Measurements from ENCODE around the gene HCN2.
"Not testable (repeated sequence)": the region's sequence is repeated elsewhere in the genome, so short reads cannot be mapped to it uniquely, and the experiment has no call there.

The HCN2 gene

GRCh38 chr19:620166-620862, 30.6 kb downstream of the HCN2 start:
- DNase-seq (ENCODE audit: low read depth) = no peak

- DNase-seq (ENCODE audit: low read depth) = not testable (repeated sequence)
These were observed 31.5 kb downstream of the HCN2 start for GRCh38 chr19:621191-621590.

- DNase-seq (ENCODE audit: low read depth) = no peak
These were observed 32.1 kb downstream of the HCN2 start for GRCh38 chr19:621819-622218.

GRCh38 chr19:622666-623065, 33.0 kb downstream of the HCN2 start:
- DNase-seq (ENCODE audit: low read depth) = no peak

- no peak for DNase-seq (ENCODE audit: low read depth)
These were observed 33.7 kb downstream of the HCN2 start for GRCh38 chr19:623175-623916.

- DNase-seq (ENCODE audit: low read depth) = peak; percentile 91
These were observed 34.3 kb downstream of the HCN2 start for GRCh38 chr19:623974-624373.

GRCh38 chr19:624433-625109, 34.9 kb downstream of the HCN2 start:
- DNase-seq (ENCODE audit: low read depth) = no peak

- no peak for DNase-seq (ENCODE audit: low read depth)
These were observed 35.6 kb downstream of the HCN2 start for GRCh38 chr19:625257-625656.

GRCh38 chr19:626566-626965, 36.9 kb downstream of the HCN2 start:
- DNase-seq (ENCODE audit: low read depth) = not testable (repeated sequence)

- no peak for DNase-seq (ENCODE audit: low read depth)
These were observed 38.5 kb downstream of the HCN2 start for GRCh38 chr19:628168-628567.

- DNase-seq (ENCODE audit: low read depth) = not testable (repeated sequence)
These were observed 39.8 kb downstream of the HCN2 start for GRCh38 chr19:629515-629914.

GRCh38 chr19:629961-630714, 40.5 kb downstream of the HCN2 start:
- no peak for DNase-seq (ENCODE audit: low read depth)

GRCh38 chr19:632579-633067, 42.9 kb downstream of the HCN2 start:
- DNase-seq (ENCODE audit: low read depth) = peak; percentile 69

- peak; percentile 98 for DNase-seq (ENCODE audit: low read depth)
These were observed 43.5 kb downstream of the HCN2 start, which contains the start of gene POLRMT for GRCh38 chr19:633068-633785. TSS of gene POLRMT (minus strand) at chr19:633537. CDS start at chr19:633512, 25 bp downstream.

- DNase-seq (ENCODE audit: low read depth) = peak; percentile 17
These were observed 44.3 kb downstream of the HCN2 start for GRCh38 chr19:633786-634639.

GRCh38 chr19:634975-635652, 45.4 kb downstream of the HCN2 start:
- DNase-seq (ENCODE audit: low read depth) = no peak

GRCh38 chr19:638906-639252, 49.2 kb downstream of the HCN2 start:
- no peak for DNase-seq (ENCODE audit: low read depth)

GRCh38 chr19:639253-640160, 49.8 kb downstream of the HCN2 start, which contains the start of gene FGF22:
TSS of gene FGF22 (plus strand) at chr19:639879. CDS start at chr19:639926, 47 bp downstream.
- peak; percentile 87 for DNase-seq (ENCODE audit: low read depth)

GRCh38 chr19:640161-640558, 50.5 kb downstream of the HCN2 start:
- DNase-seq (ENCODE audit: low read depth) = no peak

Measured in iris pigment epithelial cell (primary cell).